CD4-positive, alpha-beta T cell (primary cell): ENCODE results near the gene TTC27. TPM values are rescaled to one million over a fixed set of nuclear protein-coding genes. Genes with fewer than 3 reads are reported as not detected.

ENCODE experiments used
- ATAC-seq: fragments of 200-7000 bp; cut with Tn5 transposase; one replicate; pipeline ENCODE4 v1.10.0; 2022; ENCODE audit warnings: mild to moderate bottlenecking; ENCODE audit not compliant: poor library complexity
- CTCF ChIA-PET: fragments of 350-600 bp; sonication (Branson Sonifier 250); formaldehyde crosslinking; loops from one replicate; lab custom pipeline; 2021; ENCODE audit warnings: antibody characterized with exemption, inconsistent platforms; lab: Charles Lee
- POLR2A ChIA-PET: fragments of 350-600 bp; sonication (Branson Sonifier 250); formaldehyde crosslinking; loops from one replicate; lab custom pipeline; 2021; ENCODE audit warnings: antibody characterized with exemption, inconsistent platforms; lab: Charles Lee
- DNase-seq, 14 experiments: peaks; one replicate each; pipeline ENCODE4 v3.0.0-alpha.2; 2013 to 2020; ENCODE audit warnings: mixed read lengths in 2 of 14
- H3K27ac ChIP-seq, 2 donors: one replicate each; pipeline versions ENCODE4 v1.5.1 to v1.7.0; 2013; ENCODE audit warnings: low read length in 2 of 2, low read depth in 1 of 2, mild to moderate bottlenecking in 1 of 2
- H3K27me3 ChIP-seq, 2 experiments: 1 replicate in 1 of 2; 2 replicates in 1 of 2; pipeline versions ENCODE4 v1.6.1 to v1.7.0; 2013; ENCODE audit warnings: low read length in 2 of 2, control low read depth in 1 of 2, mild to moderate bottlenecking in 1 of 2, moderate library complexity in 1 of 2; ENCODE audit not compliant: insufficient read depth in 2 of 2, control insufficient read depth in 1 of 2
- H3K36me3 ChIP-seq: one replicate; pipeline ENCODE4 v1.6.1; 2013; ENCODE audit warnings: low read length, control low read depth; ENCODE audit not compliant: insufficient read depth
- H3K4me1 ChIP-seq: one replicate; pipeline ENCODE4 v1.6.1; 2013; ENCODE audit warnings: low read length, control low read depth; ENCODE audit not compliant: insufficient read depth
- H3K4me3 ChIP-seq: one replicate; pipeline ENCODE4 v1.5.1; 2013; ENCODE audit warnings: mild to moderate bottlenecking, low read length, moderate library complexity
- H3K9me3 ChIP-seq, 2 experiments: 1 replicate in 1 of 2; 2 replicates in 1 of 2; pipeline versions ENCODE4 v1.6.1 to v1.7.0; 2013; ENCODE audit warnings: low read length in 2 of 2, mild to moderate bottlenecking in 2 of 2, control low read depth in 1 of 2, moderate library complexity in 1 of 2; ENCODE audit not compliant: control insufficient read depth in 1 of 2, insufficient read depth in 1 of 2
- H3K27ac Mint-ChIP-seq: one replicate; pipeline ENCODE4 v1.8.0; 2020; ENCODE audit warnings: mixed read lengths
- H3K27me3 Mint-ChIP-seq: one replicate; pipeline ENCODE4 v1.8.0; 2021; ENCODE audit warnings: mixed read lengths
- H3K36me3 Mint-ChIP-seq: one replicate; pipeline ENCODE4 v1.8.0; 2021; ENCODE audit warnings: low read depth, mixed read lengths
- H3K4me1 Mint-ChIP-seq: one replicate; pipeline ENCODE4 v1.8.0; 2021; ENCODE audit warnings: low read depth, mixed read lengths
- H3K4me3 Mint-ChIP-seq: one replicate; pipeline ENCODE4 v1.8.0; 2020; ENCODE audit warnings: mild to moderate bottlenecking, mixed read lengths
- H3K9me3 Mint-ChIP-seq: one replicate; pipeline ENCODE4 v1.8.0; 2020; ENCODE audit warnings: mixed read lengths
- intact Hi-C, 2 experiments: fragments of 100-400 bp; cut with DNase I in 1 of 2; cut with micrococcal nuclease in 1 of 2; formaldehyde crosslinking; loops; one replicate each; pipeline versions ENCODE4 v1.15.1 to v1.9.0; 2023 to 2025; cut with DNase I, micrococcal nuclease
- total RNA-seq, 174 experiments: library from RNA in 2 of 174; stranded (reverse) in 2 of 174; gene quantifications; one replicate each; pipeline ENCODE4 v1.2.3 and lab custom pipeline; 2021 to 2026
- TF ChIP-seq, protein P1 (sequence below): fragments of 200-600 bp; IDR thresholded peaks from one replicate; pipeline ENCODE4 v1.8.0; 2022; ENCODE audit warnings: antibody characterized with exemption, mild to moderate bottlenecking

Gene TTC27
- total RNA-seq, 2 experiments from 2014 or later: 11.6 to 17.6 TPM

DNA sequence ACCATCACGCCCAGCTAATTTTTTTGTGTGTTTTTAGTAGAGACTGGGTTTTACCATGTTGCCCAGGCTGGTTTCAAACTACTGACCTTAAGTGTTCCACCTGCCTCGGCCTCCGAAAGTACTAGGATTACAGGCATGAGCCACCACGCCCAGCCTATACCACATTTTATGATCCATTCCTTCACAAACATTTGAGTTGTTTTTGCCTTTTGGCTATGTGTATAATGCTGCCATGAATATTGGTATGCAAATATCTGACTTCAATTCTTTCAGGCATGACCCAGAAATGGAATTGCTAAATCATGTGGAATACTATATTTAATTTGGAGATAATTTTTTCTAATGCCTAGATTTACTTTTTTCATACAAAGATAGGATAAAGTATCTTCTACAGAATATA, 68.6 kb downstream of the TTC27 start:
- Mint-ChIP-seq H3K27ac (no peak overlapping the region), H3K4me1 (peaks cover 1% of the 10 kb centered on the region), H3K36me3 (peaks cover 39% of the 10 kb centered on the region), H3K27me3 (no peaks in the 10 kb centered on the region), H3K9me3 (no peaks in the 10 kb centered on the region), H3K4me3 (no peak overlapping the region)
- DNase-seq (no peak), ATAC-seq (no peak)
- H3K36me3 ChIP-seq: peaks cover 8% of the 10 kb centered on the region
- TF ChIP-seq, protein P1, sequence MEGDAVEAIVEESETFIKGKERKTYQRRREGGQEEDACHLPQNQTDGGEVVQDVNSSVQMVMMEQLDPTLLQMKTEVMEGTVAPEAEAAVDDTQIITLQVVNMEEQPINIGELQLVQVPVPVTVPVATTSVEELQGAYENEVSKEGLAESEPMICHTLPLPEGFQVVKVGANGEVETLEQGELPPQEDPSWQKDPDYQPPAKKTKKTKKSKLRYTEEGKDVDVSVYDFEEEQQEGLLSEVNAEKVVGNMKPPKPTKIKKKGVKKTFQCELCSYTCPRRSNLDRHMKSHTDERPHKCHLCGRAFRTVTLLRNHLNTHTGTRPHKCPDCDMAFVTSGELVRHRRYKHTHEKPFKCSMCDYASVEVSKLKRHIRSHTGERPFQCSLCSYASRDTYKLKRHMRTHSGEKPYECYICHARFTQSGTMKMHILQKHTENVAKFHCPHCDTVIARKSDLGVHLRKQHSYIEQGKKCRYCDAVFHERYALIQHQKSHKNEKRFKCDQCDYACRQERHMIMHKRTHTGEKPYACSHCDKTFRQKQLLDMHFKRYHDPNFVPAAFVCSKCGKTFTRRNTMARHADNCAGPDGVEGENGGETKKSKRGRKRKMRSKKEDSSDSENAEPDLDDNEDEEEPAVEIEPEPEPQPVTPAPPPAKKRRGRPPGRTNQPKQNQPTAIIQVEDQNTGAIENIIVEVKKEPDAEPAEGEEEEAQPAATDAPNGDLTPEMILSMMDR: no peak
- H3K4me3 ChIP-seq: no peak overlapping the region
- H3K9me3 ChIP-seq: no peaks in the 10 kb centered on the region
- H3K4me1 ChIP-seq: no peaks in the 10 kb centered on the region
- POLR2A ChIA-PET: no interaction called here
- no peak overlapping the region for H3K27ac ChIP-seq
- intact Hi-C loops: no loop called here
- CTCF ChIA-PET: no interaction called here
- no peaks in the 10 kb centered on the region for H3K27me3 ChIP-seq

DNA sequence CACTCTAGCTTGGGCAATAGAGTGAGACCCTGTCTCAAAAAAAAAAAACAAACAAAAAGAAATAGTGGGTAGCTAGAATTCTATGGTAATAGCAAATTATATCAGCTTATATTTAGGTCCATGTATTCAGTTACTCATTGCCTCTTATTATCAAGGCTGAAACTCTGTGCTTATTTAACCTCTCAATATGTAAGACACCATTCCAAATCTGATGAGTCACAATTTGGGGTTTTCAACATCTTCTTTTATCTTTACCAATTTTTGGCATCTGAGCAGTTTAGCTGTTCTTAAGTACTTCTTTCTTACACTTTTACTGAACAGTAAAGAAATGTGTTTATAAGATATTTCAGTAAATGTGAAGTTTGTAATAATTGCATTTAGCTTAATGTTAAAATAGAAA, 69.3 kb downstream of the TTC27 start:
- no peak overlapping the region for H3K27ac Mint-ChIP-seq
- H3K27me3 Mint-ChIP-seq: no peaks in the 10 kb centered on the region
- Histone ChIP-seq H3K27me3 (no peaks in the 10 kb centered on the region), H3K36me3 (peaks cover 9% of the 10 kb centered on the region), H3K4me3 (no peak overlapping the region), H3K9me3 (no peaks in the 10 kb centered on the region), H3K27ac (no peak overlapping the region), H3K4me1 (no peaks in the 10 kb centered on the region)
- CTCF ChIA-PET: no interaction called here
- POLR2A ChIA-PET: no interaction called here
- no peak overlapping the region for H3K4me3 Mint-ChIP-seq
- no peak for ATAC-seq
- TF ChIP-seq, protein P1: no peak
- intact Hi-C loops: no loop called here
- H3K36me3 Mint-ChIP-seq: peaks cover 43% of the 10 kb centered on the region
- H3K4me1 Mint-ChIP-seq: peaks cover 9% of the 10 kb centered on the region
- DNase-seq: no peak
- no peaks in the 10 kb centered on the region for H3K9me3 Mint-ChIP-seq

DNA sequence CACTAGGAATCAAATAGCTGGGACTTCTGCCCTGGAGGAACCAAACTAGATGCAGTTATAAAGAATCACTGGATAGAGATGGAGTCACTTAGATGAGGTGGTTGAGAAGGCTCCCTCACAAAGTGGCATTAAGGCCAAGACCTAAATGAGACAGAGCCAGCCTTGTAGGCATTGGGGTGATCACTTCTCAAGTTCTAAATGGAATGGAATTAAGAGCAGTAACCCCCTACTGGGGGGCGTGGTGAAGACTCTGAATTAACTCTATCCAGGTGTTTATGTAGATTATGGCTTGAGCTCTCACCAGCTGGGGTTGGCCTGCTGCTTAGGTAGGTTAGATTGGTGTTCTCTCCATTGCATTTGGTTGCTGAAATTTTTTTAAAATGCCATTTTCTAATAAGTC, 71.3 kb downstream of the TTC27 start:
- intact Hi-C loops: no loop called here
- POLR2A ChIA-PET: no interaction called here
- Mint-ChIP-seq H3K9me3 (no peaks in the 10 kb centered on the region), H3K36me3 (peaks cover 59% of the 10 kb centered on the region), H3K27ac (no peak overlapping the region), H3K4me3 (no peak overlapping the region), H3K27me3 (no peaks in the 10 kb centered on the region), H3K4me1 (peaks cover 10% of the 10 kb centered on the region)
- no peak overlapping the region for H3K27ac ChIP-seq
- ATAC-seq (no peak), DNase-seq (no peak)
- CTCF ChIA-PET: no interaction called here
- H3K27me3 ChIP-seq: no peaks in the 10 kb centered on the region
- no peak overlapping the region for H3K4me3 ChIP-seq
- H3K36me3 ChIP-seq: peaks cover 19% of the 10 kb centered on the region
- no peaks in the 10 kb centered on the region for H3K9me3 ChIP-seq
- TF ChIP-seq, protein P1: no peak
- no peaks in the 10 kb centered on the region for H3K4me1 ChIP-seq
